ENCODE data around the gene CHRNB1.
A peak's percentile ranks its signal among the peaks of the same experiment; 100 is the strongest.

The CHRNB1 gene, protein sequence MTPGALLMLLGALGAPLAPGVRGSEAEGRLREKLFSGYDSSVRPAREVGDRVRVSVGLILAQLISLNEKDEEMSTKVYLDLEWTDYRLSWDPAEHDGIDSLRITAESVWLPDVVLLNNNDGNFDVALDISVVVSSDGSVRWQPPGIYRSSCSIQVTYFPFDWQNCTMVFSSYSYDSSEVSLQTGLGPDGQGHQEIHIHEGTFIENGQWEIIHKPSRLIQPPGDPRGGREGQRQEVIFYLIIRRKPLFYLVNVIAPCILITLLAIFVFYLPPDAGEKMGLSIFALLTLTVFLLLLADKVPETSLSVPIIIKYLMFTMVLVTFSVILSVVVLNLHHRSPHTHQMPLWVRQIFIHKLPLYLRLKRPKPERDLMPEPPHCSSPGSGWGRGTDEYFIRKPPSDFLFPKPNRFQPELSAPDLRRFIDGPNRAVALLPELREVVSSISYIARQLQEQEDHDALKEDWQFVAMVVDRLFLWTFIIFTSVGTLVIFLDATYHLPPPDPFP

DNA sequence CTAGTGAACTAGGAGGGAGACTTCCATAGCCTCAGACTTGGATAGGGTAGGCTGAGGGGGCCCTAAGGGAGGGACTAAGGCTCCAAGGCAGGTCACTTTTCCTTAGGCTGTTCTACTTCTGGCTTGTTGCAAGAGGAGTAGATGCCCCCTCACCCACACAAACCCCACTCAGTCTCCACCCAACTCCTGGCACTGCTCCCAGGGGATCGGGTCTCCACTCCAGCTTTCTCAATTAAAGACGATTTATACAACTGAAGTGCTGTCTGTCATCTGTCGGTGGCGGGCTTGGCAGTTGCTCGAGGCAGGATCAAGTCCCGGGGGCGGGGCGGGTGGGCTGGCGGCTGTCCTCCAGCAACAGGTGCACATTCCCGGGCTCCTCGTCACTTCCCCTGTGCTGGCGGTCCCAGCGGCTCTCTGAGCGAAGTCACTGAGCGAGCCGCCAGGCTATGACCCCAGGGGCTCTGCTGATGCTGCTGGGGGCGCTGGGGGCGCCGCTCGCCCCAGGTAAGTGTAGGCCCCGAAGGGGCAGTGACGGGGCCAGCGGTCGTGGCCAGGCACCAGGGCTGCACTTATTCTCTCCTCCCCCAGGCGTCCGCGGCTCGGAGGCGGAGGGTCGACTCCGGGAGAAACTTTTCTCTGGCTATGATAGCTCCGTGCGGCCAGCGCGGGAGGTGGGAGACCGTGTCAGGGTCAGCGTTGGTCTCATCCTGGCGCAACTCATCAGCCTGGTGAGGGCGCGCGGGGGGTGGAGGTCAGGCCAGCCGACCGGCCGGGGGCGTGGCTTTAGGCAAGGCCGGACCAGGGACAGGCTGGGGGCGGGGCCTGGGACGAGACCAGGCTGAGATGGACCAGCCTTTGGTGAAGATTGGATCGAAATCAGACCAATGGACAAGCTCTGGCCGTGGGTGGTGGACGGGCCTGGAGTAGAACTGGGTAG, at the start of gene CHRNB1:
CHRNB1 (plus strand) TSS at position 380 of the 937 bp plus-strand sequence; CDS start at position 447, 67 bp downstream.
- peaks cover 63% of the 10 kb centered on the region for H3K27me3 Mint-ChIP-seq
- peaks cover 6% of the 10 kb centered on the region for H3K36me3 Mint-ChIP-seq (ENCODE audit: low read depth)
- H3K4me1 Mint-ChIP-seq (ENCODE audit: low read depth), result peaks cover 32% of the 10 kb centered on the region
- no peaks in the 10 kb centered on the region for H3K9me3 Mint-ChIP-seq
- peak within 1 kb of the TSS; percentile 22 for H3K27ac Mint-ChIP-seq
- peak within 1 kb of the TSS; percentile 55 for H3K4me3 Mint-ChIP-seq

DNA sequence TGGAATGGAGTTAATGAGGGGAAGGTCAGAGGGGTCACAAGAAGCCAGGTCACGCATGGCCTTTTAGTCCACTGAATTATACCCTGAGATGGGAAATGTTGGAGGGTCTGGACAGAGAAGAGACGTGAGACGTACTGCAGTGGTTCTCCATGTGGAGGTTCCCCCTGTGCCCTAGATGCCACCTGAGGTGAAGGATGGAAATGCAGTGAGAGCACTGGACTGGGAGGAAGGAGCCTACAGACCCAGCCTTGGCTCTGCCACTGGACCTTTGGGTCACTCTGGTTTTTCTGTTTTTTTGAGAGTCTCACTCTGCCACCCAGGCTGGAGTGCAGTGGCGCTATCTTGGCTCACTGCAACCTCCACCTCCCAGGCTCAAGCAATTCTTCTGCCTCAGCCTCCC, 48.7 kb upstream of the CHRNB1 start:
- H3K27me3 Mint-ChIP-seq, result no peaks in the 10 kb centered on the region
- no peak overlapping the region for H3K27ac Mint-ChIP-seq
- no peaks in the 10 kb centered on the region for H3K9me3 Mint-ChIP-seq

DNA sequence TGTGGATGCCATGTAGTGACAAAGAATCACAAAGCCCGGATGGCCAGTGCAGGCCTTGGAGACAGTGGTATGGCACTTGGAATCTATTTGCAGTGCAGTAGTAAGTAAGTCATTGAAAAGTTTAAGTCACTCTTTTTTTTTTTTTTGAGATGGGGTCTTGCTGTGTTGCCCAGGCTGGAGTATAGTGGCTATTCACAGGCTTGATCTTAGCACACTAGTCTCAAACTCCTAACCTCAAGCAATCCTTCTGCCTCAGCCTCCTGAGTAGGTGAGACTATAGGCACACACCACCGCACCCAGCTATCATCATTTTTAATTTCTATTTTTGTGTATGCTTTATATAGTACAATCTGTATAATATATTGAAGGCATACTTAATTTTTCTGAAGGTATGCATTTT, 46.2 kb upstream of the CHRNB1 start:
- Mint-ChIP-seq H3K27ac (no peak overlapping the region), H3K36me3 (ENCODE audit: low read depth) (peaks cover 8% of the 10 kb centered on the region), H3K27me3 (no peaks in the 10 kb centered on the region), H3K9me3 (no peaks in the 10 kb centered on the region), H3K4me1 (ENCODE audit: low read depth) (peaks cover 16% of the 10 kb centered on the region), H3K4me3 (no peak overlapping the region)

More for the DNA sequence above, 48.7 kb upstream of the CHRNB1 start:
- H3K36me3 Mint-ChIP-seq (ENCODE audit: low read depth), result peaks cover 10% of the 10 kb centered on the region
- peak overlapping the region; percentile 27 for H3K4me3 Mint-ChIP-seq
- H3K4me1 Mint-ChIP-seq (ENCODE audit: low read depth), result peaks cover 16% of the 10 kb centered on the region

DNA sequence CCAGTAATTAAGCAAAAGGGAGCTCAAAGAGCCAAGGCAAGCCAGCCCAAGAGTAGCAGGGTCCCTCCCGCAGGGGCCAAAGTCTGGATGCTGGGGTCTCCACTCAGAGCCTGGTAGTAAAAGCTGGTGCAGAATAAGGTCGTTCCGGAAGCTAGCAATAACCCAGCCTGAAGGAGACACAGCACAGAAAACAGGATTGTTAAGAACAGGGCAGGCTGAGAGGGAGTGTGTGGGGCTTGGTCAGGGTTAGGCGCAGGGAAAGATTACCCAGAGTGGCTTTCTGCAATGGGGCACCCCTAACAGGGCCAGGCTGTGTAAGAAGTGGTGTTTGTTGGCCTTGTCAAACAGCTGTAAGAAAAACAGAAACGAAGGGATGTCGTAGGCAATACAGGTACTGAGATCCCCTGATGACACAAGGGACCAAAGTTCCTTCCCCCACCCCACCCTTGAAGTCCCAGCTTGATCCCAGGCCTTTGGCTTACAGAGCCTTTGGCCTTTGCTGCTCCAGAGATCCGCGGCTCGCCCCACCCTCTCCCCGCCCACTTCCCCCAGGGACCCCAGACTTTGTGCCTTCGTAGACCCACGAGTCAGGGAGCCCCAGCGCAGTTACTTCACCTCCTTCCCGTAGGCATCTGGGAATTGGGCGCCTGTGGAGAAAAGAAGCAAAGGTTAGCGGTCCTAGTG, 41.7 kb upstream of the CHRNB1 start:
- no peaks in the 10 kb centered on the region for H3K27me3 Mint-ChIP-seq
- H3K9me3 Mint-ChIP-seq, result no peaks in the 10 kb centered on the region
- peak overlapping the region; percentile 91 for H3K4me3 Mint-ChIP-seq
- H3K27ac Mint-ChIP-seq, result peak overlapping the region; percentile 18
- peaks cover 6% of the 10 kb centered on the region for H3K36me3 Mint-ChIP-seq (ENCODE audit: low read depth)
- H3K4me1 Mint-ChIP-seq (ENCODE audit: low read depth), result peaks cover 12% of the 10 kb centered on the region

DNA sequence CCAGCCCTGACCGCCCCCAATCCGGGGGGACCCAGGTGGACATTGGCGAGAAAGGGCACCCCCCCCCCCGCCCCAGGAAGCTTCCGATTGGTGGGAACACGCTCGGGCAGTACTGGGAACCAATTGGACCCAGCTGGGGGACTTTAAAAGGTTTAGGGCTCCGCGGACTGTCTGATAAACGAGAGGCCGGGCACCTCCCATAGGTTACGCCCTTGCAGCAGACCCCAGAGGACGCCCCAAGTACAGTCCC, 41.2 kb upstream of the CHRNB1 start:
- Mint-ChIP-seq H3K4me1 (ENCODE audit: low read depth) (peaks cover 12% of the 10 kb centered on the region), H3K4me3 (peak overlapping the region; percentile 91), H3K27ac (peak overlapping the region; percentile 94), H3K27me3 (no peaks in the 10 kb centered on the region), H3K36me3 (ENCODE audit: low read depth) (peaks cover 6% of the 10 kb centered on the region), H3K9me3 (no peaks in the 10 kb centered on the region)

DNA sequence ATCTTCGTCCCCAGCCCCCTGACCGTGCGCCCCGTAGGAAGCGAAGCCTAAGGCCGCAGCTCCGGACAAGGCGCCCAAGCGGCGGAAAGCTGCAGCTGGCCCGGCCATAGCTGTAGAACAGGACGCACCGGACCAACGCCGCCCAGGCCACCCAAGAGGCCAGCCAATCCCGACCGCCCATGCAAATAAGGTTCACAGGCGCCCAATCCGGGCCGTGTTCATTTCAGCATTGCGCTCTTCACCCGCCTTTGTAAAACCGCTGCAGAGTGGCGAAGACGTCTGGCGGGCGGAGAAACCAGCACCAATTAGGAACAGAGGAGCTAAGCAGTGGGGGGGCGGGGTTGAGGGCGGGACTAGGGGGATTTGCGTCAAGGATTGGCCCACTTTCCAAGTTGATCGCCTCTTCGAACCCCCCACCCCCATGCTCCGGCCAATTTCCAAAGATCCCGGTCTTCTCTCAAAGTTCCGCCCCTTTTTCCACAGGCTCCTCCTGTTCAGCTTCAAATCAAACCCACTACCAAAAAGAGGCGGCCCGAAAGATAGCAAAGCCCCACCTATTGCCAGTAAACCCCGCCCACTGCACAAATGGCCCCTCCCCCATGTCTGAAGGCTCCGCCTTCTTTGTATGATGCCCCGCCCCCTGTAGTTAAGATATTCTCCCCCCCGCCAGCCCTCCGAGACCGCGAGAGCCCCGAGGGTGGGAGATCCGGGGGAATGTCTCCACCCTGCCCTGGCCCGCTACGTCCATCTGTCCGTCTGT, 40.7 kb upstream of the CHRNB1 start, which contains the start of gene TMEM256:
TMEM256 (minus strand) TSS at position 121 of the 760 bp plus-strand sequence; CDS start at position 108, 13 bp downstream.
- Mint-ChIP-seq H3K4me1 (ENCODE audit: low read depth) (peaks cover 12% of the 10 kb centered on the region), H3K27ac (peak within 1 kb of the TSS; percentile 94), H3K4me3 (peak within 1 kb of the TSS; percentile 91), H3K9me3 (no peaks in the 10 kb centered on the region), H3K36me3 (ENCODE audit: low read depth) (peaks cover 9% of the 10 kb centered on the region), H3K27me3 (no peaks in the 10 kb centered on the region)

DNA sequence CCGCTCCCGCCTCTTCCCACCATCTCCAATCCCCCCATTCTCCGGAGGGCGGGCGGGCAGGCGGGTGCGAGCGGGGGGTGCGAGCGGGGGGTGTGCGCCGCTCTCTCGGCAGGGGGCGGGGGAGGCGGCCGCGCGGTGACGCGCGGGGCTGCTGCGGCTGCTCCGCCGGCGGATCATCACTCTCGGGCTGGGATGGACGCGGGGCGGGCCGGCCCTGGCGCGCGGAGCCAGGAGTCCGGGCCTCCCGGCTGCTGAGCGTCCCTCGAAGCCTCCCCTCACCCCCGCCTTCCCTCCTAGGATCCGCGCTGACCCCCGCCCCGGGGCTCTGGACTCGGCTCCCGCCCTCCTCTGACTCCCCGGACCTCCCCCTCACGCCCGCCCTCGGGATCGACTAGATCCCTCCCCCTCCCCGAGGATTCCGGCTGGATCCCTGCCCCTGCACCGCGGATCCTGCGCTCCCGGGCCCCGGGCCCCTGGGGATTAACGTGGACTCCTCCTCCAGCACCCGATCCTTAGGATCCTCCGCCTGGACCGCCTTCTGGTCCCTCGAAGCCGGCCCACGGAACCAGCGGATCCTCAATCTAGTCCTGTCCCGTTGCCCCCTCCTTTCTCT, 40.0 kb upstream of the CHRNB1 start:
- Mint-ChIP-seq H3K9me3 (no peaks in the 10 kb centered on the region), H3K27me3 (no peaks in the 10 kb centered on the region), H3K27ac (peak overlapping the region; percentile 94), H3K36me3 (ENCODE audit: low read depth) (peaks cover 9% of the 10 kb centered on the region), H3K4me1 (ENCODE audit: low read depth) (peaks cover 12% of the 10 kb centered on the region), H3K4me3 (peak overlapping the region; percentile 91)

DNA sequence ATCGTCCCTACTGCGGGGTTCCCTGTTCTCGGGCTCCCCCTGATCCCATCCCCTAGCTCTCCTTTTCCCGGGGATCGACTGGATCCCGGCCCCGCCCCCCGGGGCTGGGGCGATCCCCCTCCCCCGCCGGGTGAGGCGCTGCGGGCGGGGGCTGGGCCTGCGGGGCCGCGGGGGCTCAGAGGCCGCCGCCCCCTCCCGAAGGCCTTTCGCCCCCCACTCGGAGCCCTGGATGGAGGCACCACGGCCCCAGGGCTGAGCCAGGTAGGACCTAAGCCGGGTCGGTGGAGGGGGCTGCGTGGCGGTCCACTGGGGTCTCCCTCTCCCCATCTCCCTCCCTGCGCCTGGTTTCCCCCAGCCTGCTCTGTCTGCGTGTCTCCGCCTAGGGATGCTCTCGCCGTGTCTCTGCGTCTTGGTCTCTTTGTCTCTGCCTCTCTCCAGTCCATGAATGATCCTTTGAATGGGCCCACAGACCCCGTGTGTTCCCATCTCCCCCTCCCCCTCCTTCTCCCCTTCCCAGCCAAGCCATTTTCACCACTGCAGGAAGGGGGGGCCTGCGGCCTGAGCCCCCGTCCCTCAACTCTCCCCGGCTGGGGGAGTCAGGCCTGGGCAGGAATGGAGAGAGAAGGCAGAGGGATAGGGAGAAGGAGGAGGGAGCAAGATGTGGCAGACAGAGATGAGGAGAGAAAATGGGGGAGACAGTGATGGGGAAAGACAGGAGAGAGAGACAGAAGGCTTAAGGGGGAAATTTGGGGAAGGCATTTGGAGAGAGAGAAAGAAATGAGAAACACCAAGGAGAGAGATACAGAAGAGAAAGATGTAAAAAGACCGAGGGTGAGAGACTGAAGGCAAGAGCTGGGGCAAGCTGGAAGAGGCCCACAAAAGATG, 39.3 kb upstream of the CHRNB1 start:
- H3K4me1 Mint-ChIP-seq (ENCODE audit: low read depth), result peaks cover 12% of the 10 kb centered on the region
- H3K27ac Mint-ChIP-seq, result no peak overlapping the region
- H3K9me3 Mint-ChIP-seq, result no peaks in the 10 kb centered on the region
- peaks cover 9% of the 10 kb centered on the region for H3K36me3 Mint-ChIP-seq (ENCODE audit: low read depth)
- no peaks in the 10 kb centered on the region for H3K27me3 Mint-ChIP-seq
- H3K4me3 Mint-ChIP-seq, result peak overlapping the region; percentile 76

DNA sequence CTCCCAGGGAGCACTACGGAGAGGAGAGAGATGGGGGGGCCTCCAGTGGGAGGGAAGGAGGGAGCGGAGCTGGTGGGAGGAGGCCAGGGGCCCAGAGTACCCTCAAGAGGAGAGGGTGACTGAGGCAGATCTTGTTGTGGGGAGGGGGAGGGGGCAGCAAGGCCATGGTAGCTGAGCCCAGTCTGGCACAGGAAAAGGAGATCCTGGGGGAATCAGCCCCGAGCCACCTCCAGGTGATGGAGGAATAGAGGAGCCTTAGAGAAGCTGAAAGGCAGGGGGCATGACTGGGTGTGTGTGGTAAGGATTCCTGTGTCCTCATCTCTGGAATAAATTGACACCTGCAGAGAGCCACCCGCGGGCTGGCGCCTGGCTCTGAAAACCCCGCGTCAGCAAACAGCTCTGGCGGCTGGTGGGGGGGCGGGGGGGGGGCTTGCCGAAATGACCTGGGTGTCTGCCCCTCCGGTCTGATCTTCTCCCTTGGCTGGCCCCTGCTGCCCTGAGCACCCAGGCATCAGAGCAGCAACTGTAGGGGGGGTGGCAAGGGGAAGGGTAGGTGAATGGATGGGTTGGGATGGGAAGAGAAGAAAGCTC, 38.5 kb upstream of the CHRNB1 start:
- Mint-ChIP-seq H3K9me3 (no peaks in the 10 kb centered on the region), H3K4me1 (ENCODE audit: low read depth) (peaks cover 12% of the 10 kb centered on the region), H3K27me3 (no peaks in the 10 kb centered on the region), H3K27ac (no peak overlapping the region), H3K4me3 (peak overlapping the region; percentile 5), H3K36me3 (ENCODE audit: low read depth) (peaks cover 9% of the 10 kb centered on the region)

DNA sequence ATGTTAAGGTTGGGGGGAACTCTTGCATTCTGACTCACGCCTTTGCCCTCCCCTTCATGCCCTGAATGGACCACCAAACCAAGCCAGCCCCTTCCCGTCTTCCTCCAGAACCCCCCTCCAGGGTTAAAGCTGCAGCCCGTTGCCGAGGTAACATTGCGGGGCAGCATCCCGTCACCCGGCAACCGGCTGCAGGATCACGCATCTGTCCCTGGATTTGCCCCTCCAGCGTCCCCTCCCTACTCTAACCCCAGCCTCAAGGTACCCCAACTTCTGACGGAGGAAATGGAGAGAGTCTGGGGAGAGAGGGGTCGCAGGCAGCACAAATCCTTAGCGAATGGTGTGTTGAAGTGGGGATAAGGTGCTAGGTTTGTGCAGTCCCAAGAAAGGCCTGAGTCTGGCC, 37.8 kb upstream of the CHRNB1 start:
- H3K36me3 Mint-ChIP-seq (ENCODE audit: low read depth), result peaks cover 4% of the 10 kb centered on the region
- peaks cover 12% of the 10 kb centered on the region for H3K4me1 Mint-ChIP-seq (ENCODE audit: low read depth)
- H3K27ac Mint-ChIP-seq, result no peak overlapping the region
- no peak overlapping the region for H3K4me3 Mint-ChIP-seq
- H3K9me3 Mint-ChIP-seq, result no peaks in the 10 kb centered on the region
- no peaks in the 10 kb centered on the region for H3K27me3 Mint-ChIP-seq

DNA sequence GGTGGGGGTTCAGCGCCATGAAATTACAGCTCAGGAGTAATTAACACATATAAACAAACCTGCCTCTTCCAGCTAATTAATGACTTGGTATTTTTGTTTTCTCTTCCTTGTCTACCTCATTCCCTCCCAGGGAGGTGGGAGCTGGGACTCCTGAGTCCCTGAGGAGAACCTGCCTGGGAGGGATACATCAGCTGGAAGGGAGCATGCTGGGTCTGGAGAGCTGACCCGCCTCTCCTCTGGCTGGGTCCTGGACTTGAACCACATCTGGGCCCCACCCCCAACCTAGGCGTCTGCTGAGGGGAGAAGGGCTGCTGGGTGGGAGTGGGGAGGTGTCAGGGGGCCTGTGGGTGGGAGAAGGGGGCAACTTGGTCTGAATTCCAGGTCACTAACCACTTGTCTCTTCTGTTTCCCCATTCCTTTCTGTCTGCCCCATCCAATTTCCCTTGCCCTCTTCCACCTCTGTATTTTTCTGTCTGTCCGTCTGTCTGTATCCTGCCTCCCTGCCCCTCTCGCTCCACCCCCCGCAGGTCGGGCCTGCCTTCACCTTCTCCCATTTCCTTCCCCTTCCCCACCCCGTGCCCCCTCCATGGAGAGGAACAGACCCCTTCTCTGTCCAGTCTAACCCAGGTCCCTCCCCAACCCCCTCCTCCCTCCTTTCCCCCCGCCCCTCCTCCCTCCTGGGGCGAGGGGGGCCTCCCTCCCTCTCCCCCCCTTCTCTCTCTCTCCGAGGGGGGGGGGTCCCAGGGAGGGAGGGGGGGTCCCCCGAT, 37.2 kb upstream of the CHRNB1 start, which contains the start of gene NLGN2:
NLGN2 (plus strand) TSS at position 361 of the 767 bp plus-strand sequence. CDS start 411 bp downstream, outside the sequence.
- Mint-ChIP-seq H3K36me3 (ENCODE audit: low read depth) (peaks cover 4% of the 10 kb centered on the region), H3K27me3 (no peaks in the 10 kb centered on the region), H3K9me3 (no peaks in the 10 kb centered on the region), H3K27ac (peak within 1 kb of the TSS; percentile 55), H3K4me3 (peak within 1 kb of the TSS; percentile 45), H3K4me1 (ENCODE audit: low read depth) (peaks cover 12% of the 10 kb centered on the region)

DNA sequence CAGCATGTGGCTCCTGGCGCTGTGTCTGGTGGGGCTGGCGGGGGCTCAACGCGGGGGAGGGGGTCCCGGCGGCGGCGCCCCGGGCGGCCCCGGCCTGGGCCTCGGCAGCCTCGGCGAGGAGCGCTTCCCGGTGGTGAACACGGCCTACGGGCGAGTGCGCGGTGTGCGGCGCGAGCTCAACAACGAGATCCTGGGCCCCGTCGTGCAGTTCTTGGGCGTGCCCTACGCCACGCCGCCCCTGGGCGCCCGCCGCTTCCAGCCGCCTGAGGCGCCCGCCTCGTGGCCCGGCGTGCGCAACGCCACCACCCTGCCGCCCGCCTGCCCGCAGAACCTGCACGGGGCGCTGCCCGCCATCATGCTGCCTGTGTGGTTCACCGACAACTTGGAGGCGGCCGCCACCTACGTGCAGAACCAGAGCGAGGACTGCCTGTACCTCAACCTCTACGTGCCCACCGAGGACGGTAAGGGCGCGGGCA, 36.6 kb upstream of the CHRNB1 start:
- Mint-ChIP-seq H3K4me3 (no peak overlapping the region), H3K36me3 (ENCODE audit: low read depth) (peaks cover 4% of the 10 kb centered on the region), H3K9me3 (no peaks in the 10 kb centered on the region), H3K27me3 (no peaks in the 10 kb centered on the region), H3K27ac (peak overlapping the region; percentile 40), H3K4me1 (ENCODE audit: low read depth) (peaks cover 6% of the 10 kb centered on the region)
